Muscle of leg (tissue), 11 donors: ENCODE measurements around the gene RASAL3. TPM values are rescaled to one million over a fixed set of nuclear protein-coding genes. Genes with fewer than 3 reads are reported as not detected.

ENCODE experiments used
- DNase-seq: peaks from one replicate; pipeline ENCODE4 v3.0.0; 2013
- H3K27ac ChIP-seq: one replicate; pipeline ENCODE4 v1.5.1; 2013; ENCODE audit warnings: mild to moderate bottlenecking, low read length, control low read depth
- H3K27me3 ChIP-seq: one replicate; pipeline ENCODE4 v1.6.1; 2013; ENCODE audit warnings: low read length; ENCODE audit not compliant: control insufficient read depth, insufficient read depth
- H3K36me3 ChIP-seq: one replicate; pipeline ENCODE4 v1.6.1; 2013; ENCODE audit warnings: low read length; ENCODE audit not compliant: control insufficient read depth, insufficient read depth
- H3K4me1 ChIP-seq: one replicate; pipeline ENCODE4 v1.6.1; 2013; ENCODE audit warnings: low read length; ENCODE audit not compliant: control insufficient read depth, insufficient read depth
- H3K4me3 ChIP-seq: one replicate; pipeline ENCODE4 v1.5.1; 2013; ENCODE audit warnings: low read length, control low read depth
- H3K9me3 ChIP-seq: replicated peaks from 2 replicates; pipeline ENCODE4 v1.6.1; 2013; ENCODE audit warnings: low read depth, low read length; ENCODE audit not compliant: control insufficient read depth
- WGBS: methylation state at CpG from one replicate; pipeline ENCODE4 v1.1.5; 2013; ENCODE audit warnings: missing lambda C conversion rate; ENCODE audit not compliant: insufficient coverage; 5-methylcytosine and 5-hydroxymethylcytosine counted together
- polyA plus RNA-seq, 8 donors: library from polyadenylated mRNA; unstranded; fragments of 120-200 nt; gene quantifications; one replicate each; pipeline versions ENCODE4 v1.2.1 to v1.2.3, GENCODE V29; 2013; ENCODE audit warnings: inconsistent platforms in 1 of 8, low replicate concordance in 1 of 8; ENCODE audit not compliant: insufficient read length in 8 of 8, insufficient read depth in 1 of 8
- total RNA-seq: library from RNA; stranded (reverse); fragments of 120-200 nt; gene quantifications from one replicate; pipeline ENCODE4 v1.2.4, GENCODE V29; 2013

Gene RASAL3
- total and polyA plus RNA-seq, 9 donors, result 0.71 to 2.0 (median 1.0) TPM

- H3K27ac ChIP-seq, result no peak overlapping the region
- H3K27me3 ChIP-seq, result peaks cover 2% of the 10 kb centered on the region
- no peaks in the 10 kb centered on the region for H3K9me3 ChIP-seq
- peak; percentile 60 for DNase-seq
- H3K4me3 ChIP-seq, result peak overlapping the region; percentile 54
- H3K4me1 ChIP-seq, result peaks cover 56% of the 10 kb centered on the region
- under 1% methylated on average over 26 of the region's 43 CpGs for WGBS
- peaks cover 2% of the 10 kb centered on the region for H3K36me3 ChIP-seq
Observed at GRCh38 chr19:15448778-15449619, 15.3 kb downstream of the RASAL3 start.

GRCh38 chr19:15448044-15448777, 16.1 kb downstream of the RASAL3 start:
- H3K9me3 ChIP-seq, result no peaks in the 10 kb centered on the region
- H3K4me1 ChIP-seq, result peaks cover 60% of the 10 kb centered on the region
- 49% methylated on average over 14 of the region's 17 CpGs for WGBS
- no peak for DNase-seq
- peaks cover 2% of the 10 kb centered on the region for H3K36me3 ChIP-seq
- peaks cover 2% of the 10 kb centered on the region for H3K27me3 ChIP-seq
- no peak overlapping the region for H3K27ac ChIP-seq
- H3K4me3 ChIP-seq, result no peak overlapping the region

- no peak overlapping the region for H3K27ac ChIP-seq
Observed at GRCh38 chr19:15447057-15447456, 17.3 kb downstream of the RASAL3 start.

GRCh38 chr19:15445807-15446376, 18.5 kb downstream of the RASAL3 start:
- peaks cover 52% of the 10 kb centered on the region for H3K4me1 ChIP-seq

More at GRCh38 chr19:15447057-15447456, 17.3 kb downstream of the RASAL3 start:
- no peak for DNase-seq
- peaks cover 52% of the 10 kb centered on the region for H3K4me1 ChIP-seq
- H3K9me3 ChIP-seq, result no peaks in the 10 kb centered on the region
- peaks cover 2% of the 10 kb centered on the region for H3K27me3 ChIP-seq
- 86% methylated on average over 3 of the region's 4 CpGs for WGBS
- no peak overlapping the region for H3K4me3 ChIP-seq
- H3K36me3 ChIP-seq, result peaks cover 2% of the 10 kb centered on the region

GRCh38 chr19:15445227-15445605, 19.1 kb downstream of the RASAL3 start:
- Histone ChIP-seq H3K4me1 (peaks cover 54% of the 10 kb centered on the region), H3K36me3 (peaks cover 2% of the 10 kb centered on the region)

More at GRCh38 chr19:15445807-15446376, 18.5 kb downstream of the RASAL3 start:
- Histone ChIP-seq H3K36me3 (peaks cover 2% of the 10 kb centered on the region), H3K4me3 (no peak overlapping the region), H3K9me3 (no peaks in the 10 kb centered on the region), H3K27ac (no peak overlapping the region), H3K27me3 (peaks cover 2% of the 10 kb centered on the region)
- no CpG with 5 or more reads among the region's 7 CpGs for WGBS
- no peak for DNase-seq

GRCh38 chr19:15444505-15445226, 19.7 kb downstream of the RASAL3 start:
- H3K4me3 ChIP-seq, result no peak overlapping the region
- H3K27ac ChIP-seq, result peak overlapping the region; percentile 1
- no peaks in the 10 kb centered on the region for H3K9me3 ChIP-seq
- peaks cover 2% of the 10 kb centered on the region for H3K27me3 ChIP-seq
- 88% methylated on average over 13 of the region's 15 CpGs for WGBS
- peaks cover 2% of the 10 kb centered on the region for H3K36me3 ChIP-seq
- DNase-seq, result no peak
- peaks cover 56% of the 10 kb centered on the region for H3K4me1 ChIP-seq

More at GRCh38 chr19:15445227-15445605, 19.1 kb downstream of the RASAL3 start:
- H3K4me3 ChIP-seq, result no peak overlapping the region
- peak overlapping the region; percentile 1 for H3K27ac ChIP-seq
- H3K27me3 ChIP-seq, result peaks cover 2% of the 10 kb centered on the region
- 84% methylated on average over 9 of the region's 9 CpGs for WGBS
- H3K9me3 ChIP-seq, result no peaks in the 10 kb centered on the region
- no peak for DNase-seq

GRCh38 chr19:15443838-15444237, 20.5 kb downstream of the RASAL3 start:
- H3K4me1 ChIP-seq, result peaks cover 58% of the 10 kb centered on the region
- 85% methylated on average over 4 of the region's 10 CpGs for WGBS
- H3K36me3 ChIP-seq, result peaks cover 2% of the 10 kb centered on the region
- H3K27ac ChIP-seq, result no peak overlapping the region
- H3K9me3 ChIP-seq, result no peaks in the 10 kb centered on the region
- no peak overlapping the region for H3K4me3 ChIP-seq
- peak; percentile 71 for DNase-seq
- peaks cover 2% of the 10 kb centered on the region for H3K27me3 ChIP-seq

GRCh38 chr19:15443325-15443724, 21.0 kb downstream of the RASAL3 start:
- Histone ChIP-seq H3K4me1 (peaks cover 55% of the 10 kb centered on the region), H3K27ac (no peak overlapping the region), H3K4me3 (no peak overlapping the region), H3K9me3 (no peaks in the 10 kb centered on the region), H3K27me3 (peaks cover 2% of the 10 kb centered on the region), H3K36me3 (peaks cover 5% of the 10 kb centered on the region)
- WGBS, result 83% methylated on average over 3 of the region's 3 CpGs
- DNase-seq, result no peak

GRCh38 chr19:15442142-15442920, 22.0 kb downstream of the RASAL3 start:
- Histone ChIP-seq H3K9me3 (no peaks in the 10 kb centered on the region), H3K27ac (no peak overlapping the region), H3K27me3 (peaks cover 2% of the 10 kb centered on the region), H3K4me3 (no peak overlapping the region), H3K36me3 (peaks cover 7% of the 10 kb centered on the region), H3K4me1 (peaks cover 52% of the 10 kb centered on the region)
- DNase-seq, result no peak
- WGBS, result 72% methylated on average over 12 of the region's 13 CpGs
